ENCODE results near the gene DBNDD2.

The DBNDD2 gene

GRCh38 chr20:45407783-45408645, at the start of gene DBNDD2:
Gene DBNDD2, plus strand, starts transcription at chr20:45408289. Its CDS starts 179 bp downstream, at chr20:45408468.
- DNase-seq: no peak

- no peak for DNase-seq
These were observed 49.1 kb upstream of the DBNDD2 start for GRCh38 chr20:45359069-45359405.

- no peak for DNase-seq
These were observed 48.5 kb upstream of the DBNDD2 start for GRCh38 chr20:45359406-45360148.

- no peak for DNase-seq
These were observed 46.3 kb upstream of the DBNDD2 start for GRCh38 chr20:45361793-45362192.

GRCh38 chr20:45362804-45363610, 45.1 kb upstream of the DBNDD2 start, which contains the start of gene SYS1:
Gene SYS1, plus strand, starts transcription at chr20:45363156. Its CDS starts 376 bp downstream, at chr20:45363532.
- peak; percentile 81 for DNase-seq

- DNase-seq: no peak
These were observed 44.2 kb upstream of the DBNDD2 start for GRCh38 chr20:45363611-45364492.

GRCh38 chr20:45365444-45365970, 42.6 kb upstream of the DBNDD2 start:
- DNase-seq: no peak

GRCh38 chr20:45366192-45366591, 41.9 kb upstream of the DBNDD2 start:
- no peak for DNase-seq

GRCh38 chr20:45366631-45367030, 41.5 kb upstream of the DBNDD2 start:
- no peak for DNase-seq

- no peak for DNase-seq
These were observed 41.0 kb upstream of the DBNDD2 start for GRCh38 chr20:45367126-45367525.

- no peak for DNase-seq
These were observed 39.7 kb upstream of the DBNDD2 start for GRCh38 chr20:45368221-45368980.

- DNase-seq: no peak
These were observed 37.4 kb upstream of the DBNDD2 start for GRCh38 chr20:45370571-45371160.

GRCh38 chr20:45372241-45372640, 35.8 kb upstream of the DBNDD2 start:
- DNase-seq: no peak

- no peak for DNase-seq
These were observed 35.3 kb upstream of the DBNDD2 start for GRCh38 chr20:45372646-45373352.

GRCh38 chr20:45373353-45374100, 34.6 kb upstream of the DBNDD2 start:
- DNase-seq: peak; percentile 65

GRCh38 chr20:45374101-45374467, 34.0 kb upstream of the DBNDD2 start:
- no peak for DNase-seq

GRCh38 chr20:45374966-45375365, 33.1 kb upstream of the DBNDD2 start:
- DNase-seq: no peak

- no peak for DNase-seq
These were observed 30.8 kb upstream of the DBNDD2 start for GRCh38 chr20:45377269-45377668.

- DNase-seq: no peak
These were observed 29.9 kb upstream of the DBNDD2 start, which contains the start of gene TP53TG5 for GRCh38 chr20:45378191-45378590. Gene TP53TG5, minus strand, starts transcription at chr20:45378325. Its CDS starts 89 bp downstream, at chr20:45378236.

All from NCI-H510A (cell line).